ENCODE results near the gene CNPPD1. TPM values are rescaled to one million over a fixed set of nuclear protein-coding genes. Genes with fewer than 3 reads are reported as not detected.

Gene CNPPD1
- 10 to 100 TPM; 27.5 to 37.8 TPM for total RNA-seq
- polyA plus RNA-seq (ENCODE audit: insufficient read length in 2 of 2) = 10 to 100 TPM; 53.7 to 57.5 TPM
- long read RNA-seq, donor 1, transcript CNPPD1-201 (8 exons, 2,060 nt) = major isoform, 21 of 32 reads
- long read RNA-seq, donor 1, partial matches to known transcripts = 7 of 32 reads
- long read RNA-seq, donor 1, other reads (novel, unspliced or antisense) = 0 of 32 reads
- long read RNA-seq, donor 2, partial matches to known transcripts = 0 of 2 reads
- long read RNA-seq, donor 2, other reads (novel, unspliced or antisense) = 0 of 2 reads
- long read RNA-seq, donor 3, transcript CNPPD1-201 (8 exons, 2,060 nt) = major isoform, 5 of 10 reads
- long read RNA-seq, donor 3, partial matches to known transcripts = 5 of 10 reads
- long read RNA-seq, donor 3, other reads (novel, unspliced or antisense) = 0 of 10 reads
- long read RNA-seq, donor 4, transcript CNPPD1-201 (8 exons, 2,060 nt) = major isoform, 19 of 24 reads
- long read RNA-seq, donor 4, partial matches to known transcripts = 5 of 24 reads
- long read RNA-seq, donor 4, other reads (novel, unspliced or antisense) = 0 of 24 reads

- H3K27me3 ChIP-seq (ENCODE audit: control insufficient read depth, insufficient read depth, low read length) = no peaks in the 10 kb centered on the region
- H3K36me3 ChIP-seq (ENCODE audit: control insufficient read depth, insufficient read depth, low read length) = peaks cover 51% of the 10 kb centered on the region
- no peaks in the 10 kb centered on the region for H3K9me3 ChIP-seq (ENCODE audit: control insufficient read depth, insufficient read depth, low read length)
- peaks cover 31% of the 10 kb centered on the region for H3K4me1 ChIP-seq (ENCODE audit: control insufficient read depth, insufficient read depth, low read length)
- H3K4me3 ChIP-seq (ENCODE audit: low read depth, low read length) = peak within 1 kb of the TSS; percentile 64
- peak within 1 kb of the TSS; percentile 98 for H3K27ac ChIP-seq (ENCODE audit: low read depth, low read length)
- under 1% methylated on average over 63 of the region's 69 CpGs for WGBS (ENCODE audit: insufficient coverage)
- DNase-seq (ENCODE audit: low read depth in 4 of 6, low spot score in 6 of 6) = peak in 5 of 6 donors; percentile 52 to 92 (median 66)
These were observed at the start of gene CNPPD1 for GRCh38 chr2:219176818-219177551. Gene CNPPD1, minus strand, starts transcription at chr2:219176925. Its CDS starts 97 bp downstream, at chr2:219176828.

DNA sequence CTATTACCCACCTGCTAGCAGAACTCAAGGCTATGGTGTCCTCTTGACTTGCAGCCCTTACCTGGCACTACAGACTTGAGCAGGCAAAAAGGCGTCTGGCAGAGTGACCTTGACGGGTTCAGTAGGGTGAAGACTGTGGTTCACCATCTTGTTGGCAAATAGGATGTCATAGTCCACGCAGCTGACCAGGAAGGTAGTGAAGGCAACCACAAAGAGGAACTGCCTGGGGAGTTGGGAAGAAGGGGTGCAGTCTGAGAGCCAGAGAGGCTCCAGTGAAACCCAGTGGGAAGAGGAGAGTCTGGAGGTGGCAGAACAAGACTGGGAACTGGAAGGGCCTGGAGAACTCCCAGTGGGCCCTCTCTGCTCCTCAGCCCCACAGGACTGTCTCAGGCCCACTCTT is 48.6 kb upstream of the CNPPD1 start:
- no peak overlapping the region for H3K27ac ChIP-seq (ENCODE audit: low read depth, low read length)
- 94% methylated on average over 3 of the region's 3 CpGs for WGBS (ENCODE audit: insufficient coverage)

GRCh38 chr2:219223831-219224610 is 47.3 kb upstream of the CNPPD1 start:
- H3K4me1 ChIP-seq (ENCODE audit: control insufficient read depth, insufficient read depth, low read length) = peaks cover 35% of the 10 kb centered on the region
- no peaks in the 10 kb centered on the region for H3K27me3 ChIP-seq (ENCODE audit: control insufficient read depth, insufficient read depth, low read length)
- 96% methylated on average over 31 of the region's 31 CpGs for WGBS (ENCODE audit: insufficient coverage)
- DNase-seq (ENCODE audit: low read depth in 4 of 6, low spot score in 6 of 6) = no peak
- H3K27ac ChIP-seq (ENCODE audit: low read depth, low read length) = no peak overlapping the region
- no peaks in the 10 kb centered on the region for H3K9me3 ChIP-seq (ENCODE audit: control insufficient read depth, insufficient read depth, low read length)
- H3K36me3 ChIP-seq (ENCODE audit: control insufficient read depth, insufficient read depth, low read length) = peaks cover 76% of the 10 kb centered on the region
- H3K4me3 ChIP-seq (ENCODE audit: low read depth, low read length) = no peak overlapping the region

More for the DNA sequence above, 48.6 kb upstream of the CNPPD1 start:
- H3K9me3 ChIP-seq (ENCODE audit: control insufficient read depth, insufficient read depth, low read length) = no peaks in the 10 kb centered on the region
- no peaks in the 10 kb centered on the region for H3K27me3 ChIP-seq (ENCODE audit: control insufficient read depth, insufficient read depth, low read length)
- peaks cover 26% of the 10 kb centered on the region for H3K4me1 ChIP-seq (ENCODE audit: control insufficient read depth, insufficient read depth, low read length)
- no peak for DNase-seq (ENCODE audit: low read depth in 4 of 6, low spot score in 6 of 6)
- peaks cover 65% of the 10 kb centered on the region for H3K36me3 ChIP-seq (ENCODE audit: control insufficient read depth, insufficient read depth, low read length)
- no peak overlapping the region for H3K4me3 ChIP-seq (ENCODE audit: low read depth, low read length)

DNA sequence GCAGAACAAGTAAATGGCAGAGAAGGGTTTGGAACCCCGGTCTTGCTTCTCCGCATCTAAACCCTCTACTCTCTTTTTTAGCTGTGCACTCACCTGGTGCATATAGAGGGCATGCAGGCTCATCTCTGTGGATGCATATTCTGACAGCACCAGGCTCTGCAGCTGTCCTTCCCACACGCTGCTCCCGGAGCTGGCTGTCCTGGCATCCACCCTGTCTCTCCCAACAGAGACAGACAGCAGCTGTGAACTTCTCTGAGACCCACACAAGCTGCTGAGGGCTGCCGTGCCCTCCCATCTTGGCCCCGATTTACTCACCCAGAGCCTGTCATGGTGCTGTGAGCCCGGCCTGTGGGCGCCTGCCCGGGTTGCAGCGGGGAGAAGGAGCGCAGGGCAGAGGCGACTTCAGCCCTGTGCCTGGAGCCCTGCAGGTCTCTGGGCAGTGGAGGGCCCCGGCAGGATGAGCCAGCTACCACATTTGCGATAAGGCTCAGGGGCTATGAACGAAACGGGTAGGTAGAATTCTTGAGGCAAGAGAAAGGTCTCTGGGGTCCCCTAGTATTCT is 45.3 kb upstream of the CNPPD1 start:
- Histone ChIP-seq H3K27me3 (ENCODE audit: control insufficient read depth, insufficient read depth, low read length) (no peaks in the 10 kb centered on the region), H3K36me3 (ENCODE audit: control insufficient read depth, insufficient read depth, low read length) (peaks cover 74% of the 10 kb centered on the region), H3K27ac (ENCODE audit: low read depth, low read length) (no peak overlapping the region), H3K9me3 (ENCODE audit: control insufficient read depth, insufficient read depth, low read length) (no peaks in the 10 kb centered on the region), H3K4me1 (ENCODE audit: control insufficient read depth, insufficient read depth, low read length) (peaks cover 39% of the 10 kb centered on the region), H3K4me3 (ENCODE audit: low read depth, low read length) (no peak overlapping the region)
- no peak for DNase-seq (ENCODE audit: low read depth in 4 of 6, low spot score in 6 of 6)
- 92% methylated on average over 14 of the region's 16 CpGs for WGBS (ENCODE audit: insufficient coverage)

DNA sequence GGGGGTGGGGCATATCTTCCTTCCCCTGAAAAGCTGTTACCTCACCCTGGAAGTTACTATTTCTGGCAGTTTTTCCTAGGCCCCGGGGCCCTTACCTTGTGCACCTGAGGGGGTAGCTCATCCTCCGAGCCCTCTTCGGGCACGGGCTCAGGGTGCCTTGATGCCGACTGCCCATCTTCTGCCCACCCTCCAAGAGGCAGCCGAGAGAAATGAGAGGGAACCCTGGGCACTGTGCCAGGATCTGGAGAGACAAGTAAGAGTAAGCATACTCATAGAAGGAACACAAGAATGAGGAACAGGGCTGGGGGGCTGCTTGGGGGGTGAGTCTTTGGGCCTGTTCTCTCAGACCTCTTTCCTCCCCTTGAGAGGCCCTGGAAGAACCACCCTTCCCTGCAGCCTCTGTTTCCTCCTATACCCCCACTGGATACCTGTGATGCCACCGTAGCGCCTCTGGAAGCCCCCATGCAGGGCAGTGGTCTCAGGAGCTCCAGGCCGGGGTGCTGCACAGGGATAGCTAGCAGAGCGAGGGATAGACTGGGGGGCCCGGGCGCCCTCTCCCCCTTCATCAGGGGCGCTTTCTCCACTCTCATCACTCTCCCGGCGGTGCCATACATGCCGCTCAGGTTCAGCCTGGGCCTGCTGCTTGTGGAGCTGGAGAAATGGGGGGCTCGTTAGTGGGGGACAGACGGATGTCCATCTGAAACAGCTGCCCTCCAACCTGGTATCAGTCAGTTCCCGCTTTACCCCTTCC is 44.1 kb upstream of the CNPPD1 start:
- 100% methylated on average over 4 of the region's 19 CpGs for WGBS (ENCODE audit: insufficient coverage)
- peaks cover 75% of the 10 kb centered on the region for H3K36me3 ChIP-seq (ENCODE audit: control insufficient read depth, insufficient read depth, low read length)
- H3K27me3 ChIP-seq (ENCODE audit: control insufficient read depth, insufficient read depth, low read length) = no peaks in the 10 kb centered on the region
- no peak overlapping the region for H3K27ac ChIP-seq (ENCODE audit: low read depth, low read length)
- H3K4me1 ChIP-seq (ENCODE audit: control insufficient read depth, insufficient read depth, low read length) = peaks cover 50% of the 10 kb centered on the region
- H3K4me3 ChIP-seq (ENCODE audit: low read depth, low read length) = no peak overlapping the region
- no peak for DNase-seq (ENCODE audit: low read depth in 4 of 6, low spot score in 6 of 6)
- no peaks in the 10 kb centered on the region for H3K9me3 ChIP-seq (ENCODE audit: control insufficient read depth, insufficient read depth, low read length)

- H3K36me3 ChIP-seq (ENCODE audit: control insufficient read depth, insufficient read depth, low read length) = peaks cover 72% of the 10 kb centered on the region
- no peak for DNase-seq (ENCODE audit: low read depth in 4 of 6, low spot score in 6 of 6)
- H3K4me1 ChIP-seq (ENCODE audit: control insufficient read depth, insufficient read depth, low read length) = peaks cover 51% of the 10 kb centered on the region
- no peaks in the 10 kb centered on the region for H3K9me3 ChIP-seq (ENCODE audit: control insufficient read depth, insufficient read depth, low read length)
- whole genome bisulfite sequencing (ENCODE audit: insufficient coverage) = 88% methylated on average over 14 of the region's 18 CpGs
- H3K4me3 ChIP-seq (ENCODE audit: low read depth, low read length) = no peak overlapping the region
- peak overlapping the region; percentile 97 for H3K27ac ChIP-seq (ENCODE audit: low read depth, low read length)
- H3K27me3 ChIP-seq (ENCODE audit: control insufficient read depth, insufficient read depth, low read length) = no peaks in the 10 kb centered on the region
These were observed 43.2 kb upstream of the CNPPD1 start for GRCh38 chr2:219219784-219220532.

GRCh38 chr2:219218732-219219701 is 42.3 kb upstream of the CNPPD1 start, which contains the start of gene ABCB6:
Gene ABCB6, minus strand, starts transcription at chr2:219218958. Its CDS starts 285 bp downstream, at chr2:219218673.
- Histone ChIP-seq H3K4me3 (ENCODE audit: low read depth, low read length) (peak within 1 kb of the TSS; percentile 64), H3K27ac (ENCODE audit: low read depth, low read length) (peak within 1 kb of the TSS; percentile 97), H3K36me3 (ENCODE audit: control insufficient read depth, insufficient read depth, low read length) (peaks cover 71% of the 10 kb centered on the region), H3K9me3 (ENCODE audit: control insufficient read depth, insufficient read depth, low read length) (no peaks in the 10 kb centered on the region), H3K4me1 (ENCODE audit: control insufficient read depth, insufficient read depth, low read length) (peaks cover 51% of the 10 kb centered on the region), H3K27me3 (ENCODE audit: control insufficient read depth, insufficient read depth, low read length) (no peaks in the 10 kb centered on the region)
- peak; percentile 90 to 99 (median 96) for DNase-seq (ENCODE audit: low read depth in 4 of 6, low spot score in 6 of 6)
- WGBS (ENCODE audit: insufficient coverage) = under 1% methylated on average over 61 of the region's 71 CpGs

Data from spinal cord (tissue), 10 donors.